Body of pancreas (tissue), 4 donors: ENCODE measurements around the gene TXN2.

ENCODE experiments used
- POLR2A ChIP-seq, 3 donors: fragments of 450-650 bp; IDR thresholded peaks; one replicate each; pipeline ENCODE4 v1.6.1; 2016; ENCODE audit warnings: antibody characterized with exemption in 3 of 3, mild to moderate bottlenecking in 2 of 3
- TF ChIP-seq, protein P1 (sequence below), 7 experiments: fragments of 450-650 bp in 4 of 7; fragments of 200-600 bp in 3 of 7; sonication (generic) in 3 of 7; IDR thresholded peaks; one replicate each; pipeline ENCODE4 v1.5.1; 2016 to 2019; ENCODE audit warnings: antibody characterized with exemption in 7 of 7

DNA sequence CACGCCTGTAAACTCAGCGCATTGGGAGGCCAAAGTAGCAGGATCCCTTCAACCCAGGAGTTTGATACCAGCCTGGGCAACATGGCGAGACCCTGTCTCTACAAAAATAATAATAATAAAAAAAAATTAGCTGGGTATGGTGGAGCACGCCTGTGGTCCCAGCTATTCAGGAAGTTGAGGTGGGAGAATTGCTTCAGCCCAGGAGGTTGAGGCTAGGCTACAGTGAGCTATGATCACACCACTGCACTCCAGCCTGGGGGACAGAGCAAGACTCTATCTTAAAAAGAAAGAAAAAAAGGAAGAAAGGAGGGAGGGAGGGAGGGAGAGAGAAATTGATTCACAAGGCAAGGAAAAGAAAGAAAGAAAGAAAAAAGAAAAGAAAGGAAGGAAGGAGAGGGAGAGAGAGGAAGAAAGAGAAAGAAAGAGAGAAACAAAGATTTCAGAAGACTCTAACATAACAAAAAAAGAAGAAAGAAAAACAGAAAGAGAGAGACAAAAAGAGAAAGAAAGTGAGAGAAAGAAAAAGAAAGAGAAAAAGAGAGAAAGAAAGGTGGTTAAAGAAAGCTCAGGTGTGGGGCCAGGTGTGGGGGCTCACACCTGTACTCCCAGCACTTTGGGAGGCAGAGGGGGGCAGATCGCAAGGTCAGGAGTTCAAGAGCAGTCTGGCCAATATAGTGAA is 56.4 kb downstream of the TXN2 start:
- TF ChIP-seq, protein P1, sequence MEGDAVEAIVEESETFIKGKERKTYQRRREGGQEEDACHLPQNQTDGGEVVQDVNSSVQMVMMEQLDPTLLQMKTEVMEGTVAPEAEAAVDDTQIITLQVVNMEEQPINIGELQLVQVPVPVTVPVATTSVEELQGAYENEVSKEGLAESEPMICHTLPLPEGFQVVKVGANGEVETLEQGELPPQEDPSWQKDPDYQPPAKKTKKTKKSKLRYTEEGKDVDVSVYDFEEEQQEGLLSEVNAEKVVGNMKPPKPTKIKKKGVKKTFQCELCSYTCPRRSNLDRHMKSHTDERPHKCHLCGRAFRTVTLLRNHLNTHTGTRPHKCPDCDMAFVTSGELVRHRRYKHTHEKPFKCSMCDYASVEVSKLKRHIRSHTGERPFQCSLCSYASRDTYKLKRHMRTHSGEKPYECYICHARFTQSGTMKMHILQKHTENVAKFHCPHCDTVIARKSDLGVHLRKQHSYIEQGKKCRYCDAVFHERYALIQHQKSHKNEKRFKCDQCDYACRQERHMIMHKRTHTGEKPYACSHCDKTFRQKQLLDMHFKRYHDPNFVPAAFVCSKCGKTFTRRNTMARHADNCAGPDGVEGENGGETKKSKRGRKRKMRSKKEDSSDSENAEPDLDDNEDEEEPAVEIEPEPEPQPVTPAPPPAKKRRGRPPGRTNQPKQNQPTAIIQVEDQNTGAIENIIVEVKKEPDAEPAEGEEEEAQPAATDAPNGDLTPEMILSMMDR (IDR thresholded peaks at IDR 0.05) = no peak
- TF ChIP-seq POLR2A (IDR thresholded peaks at IDR 0.05) = no peak
